Stimulated activated CD8-positive, alpha-beta memory T cell treated with anti-CD3 and anti-CD28 coated beads, Interleukin-15, amount 100 ng/mL, for 1 hour (primary cell): ENCODE measurements around the gene BAG5.
"Not testable (repeated sequence)": the region's sequence is repeated elsewhere in the genome, so short reads cannot be mapped to it uniquely, and the experiment has no call there.

ENCODE experiments used
- DNase-seq: peaks from one replicate; pipeline ENCODE4 v3.0.0-alpha.2; 2020; ENCODE audit warnings: low read depth

Gene BAG5, protein sequence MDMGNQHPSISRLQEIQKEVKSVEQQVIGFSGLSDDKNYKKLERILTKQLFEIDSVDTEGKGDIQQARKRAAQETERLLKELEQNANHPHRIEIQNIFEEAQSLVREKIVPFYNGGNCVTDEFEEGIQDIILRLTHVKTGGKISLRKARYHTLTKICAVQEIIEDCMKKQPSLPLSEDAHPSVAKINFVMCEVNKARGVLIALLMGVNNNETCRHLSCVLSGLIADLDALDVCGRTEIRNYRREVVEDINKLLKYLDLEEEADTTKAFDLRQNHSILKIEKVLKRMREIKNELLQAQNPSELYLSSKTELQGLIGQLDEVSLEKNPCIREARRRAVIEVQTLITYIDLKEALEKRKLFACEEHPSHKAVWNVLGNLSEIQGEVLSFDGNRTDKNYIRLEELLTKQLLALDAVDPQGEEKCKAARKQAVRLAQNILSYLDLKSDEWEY

DNA sequence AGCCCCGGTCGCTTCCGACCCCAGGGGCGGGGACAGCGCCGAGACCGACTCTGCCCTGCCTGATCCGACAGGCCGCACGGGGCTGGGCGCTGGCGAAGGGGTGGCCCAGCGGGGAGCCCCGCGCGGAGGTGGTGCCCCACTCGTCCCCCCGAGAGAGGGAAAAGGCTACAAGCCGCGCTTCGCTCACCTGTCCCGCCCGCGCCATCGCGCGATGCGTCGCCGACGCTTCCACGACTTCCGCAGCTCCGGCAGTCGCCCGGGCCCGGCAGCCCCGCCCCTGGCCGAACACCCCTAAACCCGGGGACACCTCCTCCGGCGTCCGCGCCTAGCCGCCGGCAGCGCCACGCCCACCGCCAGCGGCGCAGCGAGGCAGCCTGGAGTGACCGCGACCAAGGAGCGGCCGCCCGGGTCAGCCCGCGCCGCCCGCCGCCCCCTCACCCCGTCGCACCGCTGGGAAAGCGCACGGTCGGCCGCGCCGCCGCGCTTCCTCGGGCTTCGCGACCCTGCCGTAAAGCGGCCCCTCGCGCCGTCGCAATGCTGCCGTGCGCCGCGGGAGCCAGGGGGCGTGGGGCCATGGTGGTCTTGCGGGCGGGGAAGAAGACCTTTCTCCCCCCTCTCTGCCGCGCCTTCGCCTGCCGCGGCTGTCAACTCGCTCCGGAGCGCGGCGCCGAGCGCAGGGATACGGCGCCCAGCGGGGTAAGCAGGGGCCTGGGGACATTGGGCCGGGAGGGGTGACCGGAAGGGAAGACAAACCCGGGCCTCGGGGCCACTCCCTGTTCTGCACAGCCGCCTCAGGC lies at the start of gene BAG5, which contains the start of gene COA8:
Gene BAG5, minus strand, starts transcription at position 229 of the 797 bp plus-strand sequence. CDS start 1,493 bp downstream, outside the sequence.
Gene COA8, plus strand, starts transcription at position 532 of the 797 bp plus-strand sequence. Its CDS starts 42 bp downstream, at position 574.
- DNase-seq = peak; percentile 73

DNA sequence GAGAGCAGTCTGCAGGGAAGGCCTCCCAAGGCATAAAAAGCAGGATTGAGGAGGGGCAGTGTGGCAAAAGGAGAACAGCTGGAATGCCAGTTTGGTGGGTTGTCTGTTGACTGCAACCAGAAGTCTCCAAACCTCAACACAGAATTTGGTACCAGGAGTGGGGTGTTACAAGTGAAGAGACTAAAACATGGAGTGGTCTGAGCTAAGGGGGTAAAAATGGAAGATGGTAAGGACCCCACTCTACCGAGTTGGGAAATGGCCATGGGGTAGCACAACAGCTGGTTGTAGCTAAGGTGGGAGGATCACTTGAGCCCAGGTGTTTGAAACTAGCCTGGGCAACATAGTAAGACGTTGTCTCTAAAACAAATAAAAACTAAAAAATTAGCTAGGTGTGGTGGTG lies 48.8 kb upstream of the BAG5 start:
- DNase-seq = no peak

DNA sequence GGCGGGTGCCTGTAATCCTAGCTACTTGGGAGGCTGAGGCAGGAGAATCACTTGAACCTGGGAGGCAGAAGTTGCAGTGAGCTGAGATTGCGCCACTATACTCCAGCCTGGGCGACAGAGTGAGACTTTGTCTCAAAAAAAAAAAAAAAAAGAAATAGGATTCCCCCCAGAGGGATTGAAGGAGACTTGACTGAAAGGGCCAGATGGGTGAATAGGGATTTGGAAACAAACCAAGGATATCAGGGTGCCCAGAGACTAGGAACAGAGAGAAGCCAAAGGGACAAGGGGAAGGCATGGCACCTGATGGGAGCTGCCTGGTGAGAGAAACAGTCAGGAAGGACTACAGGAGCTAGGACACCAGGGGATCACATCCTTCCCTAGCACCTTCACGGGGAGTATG lies 46.6 kb upstream of the BAG5 start:
- not testable (repeated sequence) for DNase-seq

DNA sequence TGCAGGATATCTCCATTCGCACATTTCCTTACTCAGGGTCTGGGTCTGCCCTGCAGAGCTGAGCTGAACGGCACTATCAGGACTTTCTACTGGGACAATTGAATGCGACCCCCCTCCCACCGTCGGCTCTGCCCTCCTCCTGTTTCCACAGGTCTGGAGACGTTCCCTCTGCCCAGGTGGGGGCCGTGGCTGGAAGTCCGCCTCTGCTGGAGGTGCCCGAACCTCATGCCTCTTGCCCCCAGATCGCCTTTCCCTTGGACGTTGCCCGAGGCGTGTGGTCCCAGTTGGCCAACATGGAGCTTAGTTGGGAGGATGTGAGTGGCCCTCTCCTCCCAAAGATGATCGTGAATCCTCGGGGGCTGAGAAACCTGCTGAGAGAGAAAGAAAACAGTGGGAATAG lies 45.4 kb upstream of the BAG5 start:
- DNase-seq = no peak

DNA sequence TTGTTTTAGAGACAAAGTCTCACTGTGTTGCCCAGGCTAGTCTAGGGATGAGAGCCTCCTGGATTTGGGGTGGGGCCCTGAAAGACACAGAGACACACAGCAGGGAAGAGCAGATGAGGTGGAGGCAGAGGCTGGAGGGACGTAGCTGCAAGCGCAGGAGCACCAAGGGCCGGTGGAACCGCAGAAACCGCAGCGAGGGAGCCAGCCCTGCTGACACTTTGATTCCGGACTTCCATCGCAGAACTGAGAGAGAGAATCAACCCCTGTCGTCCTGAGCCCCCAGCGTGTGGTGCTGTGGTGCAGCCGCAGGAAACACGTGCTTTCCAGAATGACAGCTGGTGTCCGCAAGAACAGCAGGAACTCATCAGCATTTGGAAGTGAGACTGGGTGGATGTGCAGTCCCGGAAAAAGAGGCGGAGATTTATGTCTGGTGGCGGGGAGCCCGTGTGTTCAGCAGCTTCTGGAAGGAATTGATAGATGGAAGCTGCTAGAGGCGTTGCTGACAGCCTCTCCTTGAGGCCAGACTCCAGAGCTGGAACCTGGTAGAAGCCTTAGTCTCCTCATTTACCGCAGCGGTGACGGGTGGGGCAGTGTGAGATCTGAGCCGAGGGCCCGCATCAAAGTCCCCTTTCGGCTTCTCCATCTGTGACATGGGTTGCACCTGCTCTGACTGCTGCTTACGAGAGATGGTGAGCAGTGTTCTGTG lies 44.7 kb upstream of the BAG5 start:
- no peak for DNase-seq

DNA sequence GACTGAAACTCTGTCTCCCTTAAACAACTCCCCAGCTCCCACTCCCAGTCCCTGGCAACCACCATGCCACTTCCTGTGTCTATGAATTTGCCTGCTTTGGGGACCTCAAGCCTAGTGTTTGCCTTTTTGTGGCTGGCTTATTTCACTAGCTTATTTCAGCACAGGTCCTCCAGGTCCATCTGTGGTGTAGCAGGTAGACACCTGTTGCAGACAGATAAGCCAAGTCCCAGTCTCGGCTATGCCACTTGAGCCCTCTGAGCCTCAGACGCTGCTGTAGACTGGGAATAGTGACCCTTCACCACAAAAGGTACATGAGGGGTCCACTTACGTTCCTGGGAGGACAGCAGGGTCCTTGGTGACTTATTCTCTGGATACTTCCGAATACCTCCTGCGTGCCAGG lies 42.2 kb upstream of the BAG5 start:
- DNase-seq = no peak

DNA sequence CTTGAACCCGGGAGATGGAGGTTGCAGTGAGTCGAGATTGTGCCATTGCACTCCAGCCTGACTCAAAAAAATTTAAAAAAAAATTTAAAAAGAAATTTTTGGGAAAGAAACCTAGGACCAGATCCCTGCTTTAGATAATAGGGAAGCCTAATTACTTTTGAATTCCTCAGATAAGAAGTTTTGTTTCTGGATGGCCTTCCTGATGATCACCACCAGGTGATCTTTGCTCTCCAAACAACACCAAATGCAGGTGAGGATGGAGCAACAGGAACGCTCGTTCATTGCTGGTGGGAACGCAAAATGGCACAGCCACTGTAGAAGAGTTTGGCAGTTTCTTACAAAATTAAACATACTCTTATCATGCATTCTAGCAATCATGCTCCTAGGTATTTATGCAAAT lies 38.0 kb upstream of the BAG5 start:
- no peak for DNase-seq

DNA sequence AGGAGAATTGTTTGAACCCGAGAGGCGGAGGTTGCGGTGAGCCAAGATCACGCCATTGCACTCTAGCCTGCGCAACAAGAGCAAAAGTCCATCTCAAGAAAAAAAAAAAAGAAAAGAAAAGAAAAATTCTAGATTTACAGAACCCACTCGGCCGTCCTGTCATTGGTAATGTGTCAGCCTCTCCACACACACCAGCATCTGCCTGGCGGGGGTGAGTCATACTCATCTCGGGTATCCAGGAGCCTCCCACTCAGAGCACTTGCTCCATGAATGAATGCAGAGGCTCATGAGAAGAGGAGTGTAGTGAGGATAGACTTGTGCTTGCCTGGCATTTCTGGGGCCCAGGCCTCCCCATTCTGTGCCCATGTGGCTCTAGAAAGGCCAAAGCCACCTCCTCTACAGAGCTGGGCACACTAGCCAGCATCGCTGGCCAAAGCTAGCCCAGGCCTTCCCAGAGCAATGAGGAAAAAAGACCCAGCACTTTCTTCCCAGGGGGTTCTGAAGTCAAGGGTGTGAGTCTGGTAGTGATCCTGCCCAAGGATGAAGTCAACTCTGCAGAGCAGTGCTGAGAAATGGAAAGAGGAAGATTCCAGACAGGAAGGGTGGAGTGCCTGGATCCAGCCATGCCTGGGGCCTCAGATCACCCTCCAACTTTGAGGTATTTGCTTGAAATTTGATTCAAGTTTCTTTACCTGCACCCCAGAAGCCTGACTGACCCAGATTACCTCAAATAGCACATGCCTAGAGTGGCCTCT lies 35.3 kb upstream of the BAG5 start:
- no peak for DNase-seq

DNA sequence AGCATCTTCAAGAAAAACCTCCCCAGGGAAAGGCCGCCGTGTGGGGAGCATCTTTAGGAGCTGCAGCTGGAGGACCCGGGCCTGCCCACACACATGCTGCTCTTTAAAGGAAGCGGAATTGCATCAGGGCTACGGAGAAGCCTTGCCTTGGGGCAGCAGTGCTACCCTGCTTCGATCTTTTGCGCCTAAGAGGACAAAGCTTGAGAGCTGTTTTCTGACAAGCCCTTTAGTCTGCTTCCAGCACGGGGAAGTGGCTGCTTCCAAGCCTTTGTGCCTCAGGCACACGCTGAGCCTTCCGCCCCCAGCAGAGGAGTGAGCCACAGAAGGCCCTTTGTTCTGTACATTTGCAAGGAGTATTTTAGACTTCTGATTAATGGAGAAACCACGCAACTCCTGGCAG lies 31.8 kb upstream of the BAG5 start:
- DNase-seq = no peak

DNA sequence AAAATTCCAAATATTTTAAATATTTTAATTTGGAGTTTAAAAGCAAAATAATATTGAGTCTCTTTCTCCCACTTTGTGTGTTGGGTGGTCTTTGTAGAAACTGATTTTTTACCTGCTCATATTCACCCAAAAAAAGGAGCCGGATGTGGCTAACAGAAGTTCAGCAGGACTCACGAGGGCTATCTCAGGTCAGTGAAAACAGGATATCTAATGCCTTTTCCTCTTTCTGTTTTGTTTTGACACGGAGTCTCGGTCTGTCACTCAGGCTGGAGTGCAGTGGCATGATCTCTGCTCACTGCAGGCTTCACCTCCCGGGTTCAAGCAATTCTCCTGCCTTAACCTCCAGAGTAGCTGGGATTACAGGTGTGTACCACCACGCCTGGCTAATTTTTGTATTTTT lies 31.1 kb upstream of the BAG5 start:
- no peak for DNase-seq

DNA sequence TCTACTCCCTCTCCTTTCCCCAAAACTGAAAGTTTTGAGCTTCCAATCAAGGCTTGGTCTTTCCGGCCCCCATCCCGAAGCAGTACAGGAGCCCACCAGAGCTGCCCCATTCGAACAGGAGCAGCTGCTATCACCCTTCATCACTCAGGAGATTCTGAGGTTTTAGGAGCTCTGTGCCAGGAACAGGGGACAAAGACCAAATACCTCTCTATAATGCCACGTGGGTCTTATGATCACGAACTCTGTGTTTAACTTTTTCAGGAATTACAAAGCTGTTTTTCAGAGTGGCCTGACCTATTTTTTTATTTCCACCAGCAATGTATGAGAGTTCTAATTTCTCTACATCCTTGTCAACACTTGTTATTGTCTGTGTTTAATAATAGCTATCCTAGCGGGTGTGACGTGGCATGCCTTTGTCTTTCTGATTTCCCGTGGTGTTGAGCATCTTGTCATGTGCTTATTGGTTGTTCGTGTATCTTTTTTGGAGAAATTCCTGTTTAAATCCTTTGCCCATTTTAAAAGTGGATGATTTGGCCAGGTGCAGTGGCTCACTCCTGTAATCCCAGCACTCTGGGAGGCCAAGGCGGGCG lies 22.0 kb upstream of the BAG5 start:
- DNase-seq = no peak

DNA sequence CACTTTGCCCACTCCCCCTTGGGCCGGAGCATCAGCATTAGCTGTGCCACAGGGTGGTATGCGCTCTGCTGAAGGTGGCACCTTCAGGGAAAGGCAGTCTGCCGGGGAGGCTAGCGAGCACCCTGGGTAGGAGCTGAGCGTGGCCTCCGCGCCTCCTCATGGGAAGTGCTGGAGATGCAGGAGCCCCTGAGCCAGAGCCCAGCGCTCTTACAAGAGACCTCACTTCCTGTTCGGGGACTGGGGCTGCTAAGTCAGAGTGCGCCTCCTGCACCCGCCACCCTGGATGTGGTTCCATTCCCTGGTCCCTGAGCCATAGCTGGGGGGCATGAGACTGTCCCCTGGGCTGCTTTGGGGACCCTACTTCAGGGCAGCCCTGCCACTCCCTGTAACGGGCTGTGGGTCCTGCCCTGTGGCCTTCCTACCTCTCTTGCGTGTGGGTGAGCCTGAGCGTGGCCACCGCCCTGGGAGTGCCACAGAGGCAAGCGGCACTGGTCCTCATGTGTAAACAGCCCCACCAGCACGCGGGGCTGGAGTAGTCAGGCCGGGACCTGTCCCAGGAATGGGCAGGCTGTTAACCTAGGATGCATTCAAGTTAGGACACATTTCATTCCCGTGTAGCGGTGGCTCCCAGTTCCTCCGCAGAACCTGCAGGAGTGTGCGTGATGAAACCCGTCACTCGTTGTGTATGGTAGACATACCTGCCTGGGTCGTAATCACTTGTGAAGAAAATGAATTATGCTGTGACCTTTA lies 19.7 kb upstream of the BAG5 start:
- no peak for DNase-seq

DNA sequence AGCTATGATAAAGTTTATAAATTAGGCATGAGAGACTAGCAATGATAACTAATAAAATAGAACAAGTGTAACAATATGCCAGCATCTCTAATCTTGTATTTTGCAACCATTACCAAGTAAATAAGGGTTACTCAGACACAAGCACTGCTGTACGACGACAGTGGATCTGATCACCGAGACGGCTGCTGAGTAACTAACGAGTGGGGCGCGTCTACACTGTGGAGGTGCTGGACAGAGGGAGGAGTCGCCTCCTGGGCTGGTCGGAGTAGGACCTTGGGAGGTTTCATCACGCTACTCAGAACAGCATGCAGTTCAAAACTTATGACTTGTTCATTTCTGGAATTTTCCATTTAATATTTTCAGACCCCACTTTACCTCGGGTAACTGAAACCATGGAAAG lies 18.7 kb upstream of the BAG5 start:
- DNase-seq = no peak

DNA sequence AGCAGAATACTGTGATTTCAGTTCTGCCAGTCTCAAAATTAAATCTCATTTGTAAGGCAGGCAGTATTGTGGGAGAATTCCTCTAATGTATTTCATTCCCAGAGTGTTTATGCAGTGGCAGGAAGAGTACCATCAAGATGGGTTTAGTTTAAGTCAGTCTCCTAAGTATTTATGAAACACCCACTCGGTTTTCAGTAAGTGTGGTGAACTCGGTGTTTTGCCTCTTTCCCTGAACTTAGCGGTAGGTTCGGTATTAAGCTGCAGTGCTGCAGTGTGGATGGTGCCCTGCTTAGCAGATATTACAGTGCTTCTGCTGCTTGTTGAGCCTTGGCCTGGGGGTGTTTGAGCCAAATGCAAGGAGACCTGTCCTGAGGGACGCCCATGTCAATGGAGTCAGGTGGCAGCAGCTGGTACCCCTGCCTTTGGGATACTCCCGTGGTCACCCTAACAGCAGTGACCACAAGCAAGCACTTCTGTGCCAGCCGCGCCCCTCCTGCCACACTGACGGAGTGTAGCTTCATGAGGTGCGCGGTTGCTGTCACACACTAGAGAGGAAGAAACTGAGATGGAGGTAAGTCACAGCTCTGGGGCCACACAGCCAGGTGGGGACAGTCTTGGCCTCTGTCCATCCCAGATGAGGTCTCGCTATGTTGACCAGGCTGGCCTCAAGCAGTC lies 16.1 kb upstream of the BAG5 start:
- DNase-seq = no peak

DNA sequence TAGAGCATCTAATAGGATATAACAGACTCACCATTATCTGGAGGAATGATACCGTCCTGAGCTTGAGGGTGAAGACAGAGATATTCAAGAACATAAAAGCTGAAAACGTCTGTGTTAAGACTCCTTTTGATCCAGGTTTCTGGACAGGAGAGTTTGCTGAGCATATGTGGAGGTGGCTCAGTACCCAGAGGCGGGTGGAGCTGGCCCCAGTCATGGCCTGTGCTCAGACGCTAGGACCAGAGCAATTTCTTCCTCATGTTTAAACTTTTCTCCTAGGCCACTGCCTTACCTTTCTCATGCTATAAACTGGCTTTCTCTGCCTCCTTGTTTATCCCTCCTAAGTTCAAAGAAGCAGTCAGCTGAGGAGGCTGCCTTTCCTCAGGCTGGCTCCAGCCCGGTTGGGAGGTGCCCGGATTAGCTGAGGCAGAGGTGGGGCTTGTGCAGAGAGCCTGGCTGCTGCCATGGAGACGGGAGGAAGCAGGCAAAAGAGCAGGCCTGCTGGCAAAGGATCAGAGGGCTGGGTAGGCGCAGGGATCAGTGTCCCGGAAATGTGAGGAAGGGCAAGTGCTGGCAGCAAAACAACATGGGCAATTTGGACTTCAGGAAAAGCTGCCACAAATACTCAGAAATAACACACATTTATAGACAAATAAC lies 14.0 kb upstream of the BAG5 start:
- DNase-seq = no peak

DNA sequence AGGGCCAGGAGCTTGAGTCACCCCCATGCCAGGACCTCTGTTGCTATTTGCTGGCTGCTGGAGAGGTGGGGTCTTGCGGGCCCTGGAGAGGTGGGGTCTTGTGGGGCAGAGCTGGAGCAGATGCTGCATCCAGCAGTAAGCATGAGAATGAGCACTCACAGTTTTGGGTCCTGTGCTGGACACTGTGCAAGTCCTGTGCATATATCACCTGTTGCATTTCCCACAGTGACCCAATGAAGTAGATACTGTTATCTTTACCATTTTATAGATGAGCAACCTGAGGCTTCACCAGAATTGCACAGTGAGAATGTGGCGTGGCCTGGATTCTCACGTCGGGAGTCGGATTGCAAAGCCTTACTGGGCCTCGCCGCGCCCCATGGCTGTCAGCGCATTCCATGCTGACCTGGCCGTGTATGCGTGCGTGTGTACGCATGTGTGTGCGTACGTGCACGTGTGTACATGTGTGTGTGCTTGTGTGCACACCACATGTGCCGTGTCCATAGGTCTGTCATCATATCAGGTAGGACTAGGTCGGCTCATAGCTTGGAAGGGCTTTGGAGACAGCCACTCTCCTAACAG lies 12.3 kb upstream of the BAG5 start:
- DNase-seq = no peak

DNA sequence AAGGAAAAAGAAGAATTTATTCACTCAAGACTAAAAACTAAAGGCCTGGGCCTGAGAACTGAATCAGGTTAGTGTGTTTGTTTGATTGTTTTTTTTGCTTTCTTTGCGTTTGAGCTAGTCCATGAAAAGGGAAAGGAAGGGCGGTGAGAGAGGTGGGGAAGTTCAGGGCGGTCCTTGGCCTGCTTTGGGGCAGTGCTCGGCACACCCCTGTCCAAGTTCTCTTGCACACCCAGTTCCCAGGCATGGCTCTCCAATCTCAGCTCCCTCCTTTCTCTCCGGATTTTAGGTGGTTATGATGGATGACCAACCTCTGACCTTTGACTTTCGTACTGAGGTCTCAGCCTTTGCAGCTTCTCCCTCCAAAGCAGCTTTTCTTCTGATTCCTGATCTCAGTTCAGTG lies 11.6 kb upstream of the BAG5 start:
- DNase-seq = no peak

DNA sequence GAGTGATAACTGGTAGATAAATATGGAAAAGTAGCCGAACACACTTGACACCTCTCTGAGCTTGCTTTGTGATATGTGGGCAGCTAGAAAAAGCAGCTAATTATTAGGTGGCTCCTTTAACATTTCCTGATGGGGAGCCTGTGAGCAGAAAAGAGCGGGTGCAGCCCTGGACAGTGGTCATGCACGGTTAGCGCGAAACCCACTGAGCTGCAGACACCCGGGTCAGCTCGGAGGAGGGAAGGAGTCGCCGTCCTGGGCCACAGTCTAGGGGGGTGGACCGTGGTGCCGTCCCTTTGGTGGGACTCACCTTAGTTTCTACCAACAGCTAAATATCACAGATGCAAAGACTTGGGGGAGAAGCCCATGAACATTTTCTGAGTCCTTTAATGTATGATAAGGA lies 7.0 kb upstream of the BAG5 start:
- DNase-seq = no peak

DNA sequence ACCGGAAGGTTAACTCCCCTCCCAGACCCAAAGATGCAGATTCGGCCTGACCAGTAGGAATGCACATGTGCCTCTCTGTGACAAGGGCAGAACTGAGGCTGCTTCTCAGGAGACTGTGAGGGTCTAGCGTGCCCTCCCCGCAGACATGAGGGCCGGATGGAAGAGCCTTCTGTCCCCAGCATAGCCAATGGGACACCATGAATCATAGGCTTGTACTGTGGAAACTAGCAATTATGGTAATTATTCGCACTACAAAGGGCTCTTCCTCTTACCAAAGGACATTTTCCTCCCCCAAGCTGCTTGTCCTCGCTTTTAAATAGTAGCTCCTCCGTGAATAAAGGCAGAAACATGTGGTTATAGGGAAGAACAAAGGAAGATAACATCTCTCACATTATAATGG lies 6.5 kb upstream of the BAG5 start:
- DNase-seq = no peak
